Cortex of kidney (tissue), 1 donor: ENCODE results near the gene FAU.
"Not testable (repeated sequence)": the region's sequence is repeated elsewhere in the genome, so short reads cannot be mapped to it uniquely, and the experiment has no call there.

ENCODE experiments used
- DNase-seq: peaks from one replicate; lab custom pipeline; 2025; lab: John Stamatoyannopoulos, UW

The FAU gene

GRCh38 chr11:65121865-65122696 lies at the start of gene FAU, which contains the start of gene MRPL49:
TSS of gene FAU (minus strand) at chr11:65122134. CDS start at chr11:65121813, 321 bp downstream.
TSS of gene MRPL49 (plus strand) at chr11:65122321. CDS start at chr11:65122347, 26 bp downstream.
- peak; percentile 60 for DNase-seq

DNA sequence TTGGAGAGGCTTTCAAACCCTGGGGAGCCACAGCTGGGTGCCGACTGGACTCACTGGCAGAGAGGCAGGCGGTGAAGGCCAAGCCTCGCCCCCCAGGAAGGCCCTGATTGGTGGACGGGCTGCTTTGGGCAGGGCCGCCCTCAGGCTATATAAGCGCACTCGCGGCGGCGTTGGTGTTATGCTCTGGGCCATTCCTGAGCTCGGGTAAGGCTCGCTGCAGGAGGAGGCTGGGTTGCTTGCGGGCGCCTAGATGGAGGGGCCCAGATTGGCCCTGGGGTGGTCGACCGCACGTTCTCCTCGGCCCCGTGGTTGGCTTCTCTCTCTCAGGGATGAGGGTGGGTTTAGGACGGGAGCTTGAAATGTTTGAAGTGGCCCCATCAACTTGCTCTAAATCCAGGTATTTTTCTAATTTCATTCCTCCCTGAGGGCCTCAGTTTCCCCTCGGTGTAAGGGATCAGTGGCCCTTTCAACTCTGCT lies 48.2 kb upstream of the FAU start, which contains the start of gene SPDYC:
Gene SPDYC, plus strand, starts transcription at position 176 of the 477 bp plus-strand sequence. CDS start 1,125 bp downstream, outside the sequence.
- no peak for DNase-seq

- DNase-seq, result no peak
These were observed 47.3 kb upstream of the FAU start for GRCh38 chr11:65169164-65169641.

DNA sequence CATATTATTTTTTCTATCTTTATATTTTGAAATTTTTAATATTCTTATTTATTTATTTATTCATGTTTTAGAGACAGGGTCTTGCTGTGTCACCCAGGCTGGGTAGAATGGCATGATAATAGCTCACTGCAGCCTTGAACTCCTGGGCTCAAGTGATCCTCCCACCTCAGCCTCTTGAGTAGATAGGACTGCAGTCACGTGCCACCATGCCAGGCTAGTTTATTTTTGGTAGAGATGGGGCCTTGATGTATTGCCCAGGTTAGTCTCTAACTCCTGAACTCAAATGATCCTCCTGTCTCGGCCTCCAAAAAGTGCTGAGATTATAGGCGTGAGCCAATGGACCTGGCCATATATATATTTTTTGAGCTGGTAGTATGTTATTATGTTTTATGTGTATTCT lies 45.7 kb upstream of the FAU start:
- DNase-seq, result no peak

DNA sequence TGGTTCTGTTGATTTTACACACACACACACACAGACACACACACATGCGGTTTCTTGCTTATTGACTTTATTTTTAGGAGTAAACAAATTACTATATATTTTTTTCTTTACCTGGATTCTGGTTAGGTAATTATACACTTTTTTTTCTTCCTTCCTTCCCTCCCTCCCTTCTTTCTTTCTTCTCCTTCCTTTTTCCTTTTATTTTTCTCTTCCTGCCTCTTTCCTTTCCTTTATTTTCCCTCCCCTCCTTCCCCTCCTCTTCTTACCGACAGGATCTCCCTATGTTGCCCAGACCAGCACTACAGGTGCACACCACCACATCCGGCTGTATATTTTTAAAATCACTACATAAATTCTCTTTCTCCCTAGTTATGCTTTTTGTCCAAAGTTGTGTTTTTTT lies 45.0 kb upstream of the FAU start:
- no peak for DNase-seq

GRCh38 chr11:65165410-65166317 lies 43.7 kb upstream of the FAU start:
- DNase-seq, result no peak

- no peak for DNase-seq
These were observed 41.8 kb upstream of the FAU start for GRCh38 chr11:65163684-65164083.

GRCh38 chr11:65160643-65161042 lies 38.7 kb upstream of the FAU start:
- DNase-seq, result no peak

- DNase-seq, result no peak
These were observed 37.1 kb upstream of the FAU start for GRCh38 chr11:65159012-65159411.

DNA sequence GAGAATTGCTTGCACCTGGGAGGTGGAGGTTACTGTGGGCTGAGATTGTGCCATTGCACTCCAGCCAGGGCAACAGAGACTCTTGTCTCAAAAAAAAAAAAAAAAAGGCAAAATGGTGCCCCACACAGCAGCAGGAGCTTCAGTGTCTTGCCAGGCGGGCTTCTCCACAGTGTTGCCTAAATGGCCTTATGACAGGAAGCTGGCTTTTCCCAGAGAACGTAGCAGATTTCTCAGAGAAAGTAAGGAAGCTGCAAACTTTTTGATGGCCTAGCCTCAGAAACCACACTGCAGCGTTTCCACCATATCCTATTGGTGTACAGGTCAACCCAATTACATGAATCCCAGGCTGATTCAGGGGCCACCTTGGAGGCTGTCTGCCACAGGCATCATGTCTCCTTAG lies 35.4 kb upstream of the FAU start:
- no peak for DNase-seq

DNA sequence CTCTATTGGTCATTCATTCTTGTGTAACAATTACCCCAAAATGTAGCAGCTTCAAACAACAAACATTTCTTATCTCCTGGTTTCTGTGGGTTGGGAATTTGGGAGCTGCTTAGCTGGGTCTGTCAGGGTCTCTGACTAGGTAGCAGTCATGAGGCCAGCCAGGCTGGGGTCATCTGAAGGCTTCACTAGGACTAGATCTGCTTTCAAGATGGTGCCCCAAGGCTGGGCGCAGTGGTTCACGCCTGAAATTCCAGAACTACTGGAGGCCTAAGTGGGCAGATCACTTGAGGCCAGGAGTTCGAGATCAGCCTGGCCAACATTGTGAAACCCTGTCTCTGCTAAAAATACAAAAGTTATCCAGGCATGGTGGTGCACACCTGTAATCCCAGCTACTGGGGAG lies 35.0 kb upstream of the FAU start:
- DNase-seq, result no peak

- no peak for DNase-seq
These were observed 34.3 kb upstream of the FAU start for GRCh38 chr11:65156256-65156655.

DNA sequence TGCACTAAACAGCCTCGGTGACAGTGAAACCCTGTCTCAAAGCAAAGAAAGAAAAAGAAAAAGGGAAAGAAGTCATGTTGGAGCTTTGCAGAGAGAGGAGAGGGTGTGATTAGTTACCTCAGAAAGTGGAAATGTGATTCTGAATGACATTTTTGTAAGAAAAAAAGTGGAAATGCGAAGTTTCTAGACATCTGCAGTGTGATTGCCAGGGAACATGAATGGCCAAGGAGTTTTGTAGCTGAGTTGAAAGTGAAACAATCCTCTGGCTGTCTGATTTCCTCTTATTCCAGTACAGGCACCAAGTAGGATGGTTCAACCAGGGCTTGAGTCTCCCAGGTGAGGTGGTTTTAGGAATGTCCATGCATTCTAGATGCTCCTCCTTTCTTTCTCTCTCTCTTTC lies 30.2 kb upstream of the FAU start:
- DNase-seq, result no peak

DNA sequence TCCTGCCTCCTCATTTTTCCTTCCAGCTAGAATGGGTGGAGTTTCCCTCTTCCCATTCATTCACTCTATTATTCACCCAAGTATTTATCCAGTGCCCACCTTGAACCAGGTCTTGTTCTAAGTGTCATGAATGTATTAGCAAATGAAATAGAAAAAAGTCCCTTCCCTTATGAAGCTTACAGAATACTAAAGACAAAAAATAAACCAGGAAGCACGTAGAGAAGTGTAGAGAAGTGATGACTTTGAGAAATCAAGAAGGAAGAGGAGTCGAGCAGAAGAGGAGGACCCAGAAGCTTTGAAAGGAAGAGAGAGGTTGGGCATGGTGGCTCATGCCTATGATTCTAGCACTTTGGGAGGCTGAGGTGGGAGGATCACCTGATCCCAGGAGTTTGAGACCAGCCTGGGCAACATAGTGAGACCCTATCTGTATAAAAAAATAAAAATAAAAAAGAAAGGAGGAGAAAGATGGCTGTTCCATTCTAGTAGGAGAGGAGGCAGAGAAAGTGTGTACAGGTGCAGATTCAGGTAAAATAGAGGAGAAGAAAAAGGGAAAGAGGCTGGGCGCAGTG lies 29.5 kb upstream of the FAU start:
- DNase-seq, result no peak

- no peak for DNase-seq
These were observed 28.8 kb upstream of the FAU start for GRCh38 chr11:65150509-65151299.

- not testable (repeated sequence) for DNase-seq
These were observed 28.2 kb upstream of the FAU start for GRCh38 chr11:65150131-65150508.

DNA sequence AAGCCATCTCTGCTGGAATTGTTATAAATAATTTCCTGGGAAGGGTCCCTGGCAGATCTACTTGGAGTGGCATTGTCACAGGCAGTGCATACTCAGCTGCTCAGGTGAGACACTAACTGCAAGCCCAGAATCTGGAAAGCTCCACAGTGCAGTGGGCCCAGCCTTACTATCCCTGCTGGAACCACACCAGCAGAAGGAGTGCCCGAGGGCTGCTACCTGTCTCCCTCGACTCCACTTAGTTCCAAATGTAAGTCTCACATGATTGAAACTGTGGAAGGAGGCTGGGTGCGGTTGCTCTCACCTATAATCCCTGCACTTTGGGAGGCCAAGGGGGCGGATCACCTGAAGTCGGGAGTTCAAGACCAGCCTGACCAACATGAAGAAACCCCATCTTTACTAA lies 26.7 kb upstream of the FAU start:
- DNase-seq, result no peak

DNA sequence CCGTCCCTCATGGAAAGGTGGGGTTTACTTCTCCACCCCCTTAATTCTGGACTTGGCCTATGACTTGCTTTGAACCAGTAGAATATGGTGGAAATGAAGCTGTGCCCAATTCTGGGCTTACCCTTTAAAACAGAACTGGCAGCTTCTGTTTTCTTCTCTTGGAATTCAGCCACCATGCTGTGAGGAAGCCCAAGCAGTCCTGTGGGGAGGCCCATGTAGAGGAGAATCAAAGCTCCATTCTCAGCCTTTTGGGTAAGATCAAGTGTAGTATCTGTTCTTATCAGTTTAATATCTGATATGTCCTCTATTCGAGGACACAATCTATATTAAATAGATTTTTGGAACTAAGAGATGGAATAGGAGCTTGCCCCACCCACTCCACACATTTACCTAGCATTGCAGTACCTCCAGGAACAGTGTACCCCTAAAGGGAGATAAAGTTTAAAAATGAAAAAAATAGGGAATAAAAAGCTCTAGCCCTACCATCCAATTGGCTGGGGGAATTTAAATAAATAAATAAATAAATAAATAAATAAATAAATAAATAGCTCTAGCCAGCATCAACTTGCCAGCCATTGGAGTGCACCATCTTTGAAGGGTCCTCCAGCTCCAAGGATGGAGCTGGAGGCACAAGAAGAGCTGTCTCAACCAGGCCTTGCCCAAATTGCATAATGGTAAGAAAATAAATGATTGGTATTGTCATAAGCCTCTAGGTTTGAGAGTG lies 25.6 kb upstream of the FAU start:
- no peak for DNase-seq

DNA sequence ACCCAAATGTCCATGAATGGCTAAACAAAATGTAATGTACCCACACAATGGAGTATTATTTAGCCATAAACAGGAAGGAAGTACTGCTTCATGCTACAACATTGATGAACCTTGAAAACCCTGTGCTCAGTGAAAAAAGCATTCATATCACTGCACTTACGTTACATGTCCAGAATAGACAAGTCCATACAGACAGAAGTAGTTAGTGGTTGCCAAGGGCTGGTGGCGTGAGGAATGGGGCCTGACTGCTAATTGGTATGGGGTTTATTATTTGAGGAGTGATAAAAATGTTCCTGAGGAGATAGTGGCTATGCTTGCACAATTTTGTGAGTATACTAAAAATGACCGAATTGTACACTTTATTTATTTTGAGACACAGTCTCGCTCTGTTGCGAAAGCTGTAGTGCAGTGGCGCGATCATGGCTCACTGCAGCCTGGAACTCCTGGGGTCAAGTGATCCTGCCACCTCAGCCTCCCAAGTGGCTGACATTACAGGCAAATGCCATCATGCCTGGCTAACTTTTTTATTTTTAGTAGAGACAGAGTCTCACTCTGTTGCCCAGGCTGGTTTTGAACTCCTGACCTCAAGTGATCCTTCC lies 20.1 kb upstream of the FAU start:
- no peak for DNase-seq

- DNase-seq, result no peak
These were observed 14.7 kb upstream of the FAU start for GRCh38 chr11:65136515-65137096.
